K562 (cell line): ENCODE results near the gene CR2. TPM values are rescaled to one million over a fixed set of nuclear protein-coding genes. Genes with fewer than 3 reads are reported as not detected.

Experiments
- ATAC-seq: fragments of 200-7000 bp; cut with Tn5 transposase; 3 replicates; pipeline ENCODE4 v1.9.1; 2020; ENCODE audit warnings: moderate library complexity
- BruUV-seq: library from RNA; stranded (reverse); fragments of 400-500 nt; replicated peaks from 2 replicates; lab custom pipeline; 2021; lab: Mats Ljungman, UMichigan
- CTCF ChIA-PET: fragments of 300-600 bp; formaldehyde crosslinking; extraction: SDS; loops from one replicate; lab custom pipeline; 2021; ENCODE audit warnings: low intra/inter-chr PET ratio; lab: Yijun Ruan, JAX
- POLR2A ChIA-PET: fragments of 300-600, 350-650 bp; sonication (Branson Sonifier 250); formaldehyde crosslinking; extraction: SDS; loops from one replicate; lab custom pipeline; 2021; ENCODE audit warnings: antibody characterized with exemption, inconsistent platforms; lab: Yijun Ruan, JAX
- DNase-seq, 4 experiments: peaks; one replicate each; pipeline versions ENCODE4 v3.0.0 to v3.0.0-alpha.2; 2011 to 2018; ENCODE audit warnings: low spot score in 3 of 4, mixed read lengths in 3 of 4; ENCODE audit errors: extremely low read depth in 1 of 4
- FAIRE-seq: peaks from 2 replicates; lab custom pipeline; 2011; peaks lifted over from hg19 to GRCh38; lab: Jason Lieb, UNC
- H2AFZ ChIP-seq: 2 replicates; pipeline ENCODE4 v1.6.0; 2011; ENCODE audit warnings: low read depth, low read length, control low read depth, inconsistent platforms
- H3K27ac ChIP-seq: fragments of 200-600 bp; 3 replicates; pipeline ENCODE4 v1.8.0; 2011; ENCODE audit warnings: low read depth, mild to moderate bottlenecking, control low read depth, inconsistent platforms, low read length, moderate library complexity, mixed read lengths; ENCODE audit errors: extremely low read depth
- H3K27me3 ChIP-seq, 2 experiments: fragments of 300-600 bp in 1 of 2; 2 replicates in 1 of 2; 3 replicates in 1 of 2; pipeline versions ENCODE4 v1.6.0 to v1.8.0; 2011; ENCODE audit warnings: inconsistent platforms in 2 of 2, low read length in 2 of 2, mild to moderate bottlenecking in 1 of 2, mixed read lengths in 1 of 2, moderate library complexity in 1 of 2; ENCODE audit not compliant: control insufficient read depth in 2 of 2, insufficient read depth in 2 of 2
- H3K36me3 ChIP-seq: fragments of 300-600 bp; 3 replicates; pipeline ENCODE4 v1.8.0; 2011; ENCODE audit warnings: mild to moderate bottlenecking, low read length, inconsistent platforms; ENCODE audit not compliant: control insufficient read depth, insufficient read depth
- H3K4me1 ChIP-seq, 2 experiments: fragments of 200-600 bp in 1 of 2; replicated peaks in 1 of 2; 2 replicates in 1 of 2; 3 replicates in 1 of 2; pipeline versions ENCODE4 v1.5.1 to v1.8.0; 2011; ENCODE audit warnings: inconsistent platforms in 2 of 2, low read length in 2 of 2, mild to moderate bottlenecking in 1 of 2, mixed read lengths in 1 of 2, moderate library complexity in 1 of 2; ENCODE audit not compliant: control insufficient read depth in 2 of 2, insufficient read depth in 2 of 2
- H3K4me2 ChIP-seq: 2 replicates; pipeline ENCODE4 v1.6.1; 2011; ENCODE audit warnings: low read length, control low read depth, inconsistent platforms, mixed read lengths; ENCODE audit not compliant: insufficient read depth
- H3K4me3 ChIP-seq: fragments of 200-600 bp; sonication (generic), shearing (Covaris generic); 2 replicates; pipeline ENCODE4 v1.5.1; 2016; ENCODE audit warnings: control low read depth, inconsistent platforms
- H3K79me2 ChIP-seq: fragments of 200-600 bp; 3 replicates; pipeline ENCODE4 v1.8.0; 2011; ENCODE audit warnings: low read length, inconsistent platforms; ENCODE audit not compliant: control insufficient read depth, insufficient read depth
- H3K9ac ChIP-seq, 2 experiments: 2 replicates each; pipeline versions ENCODE4 v1.6.0 to v1.6.1; 2011; ENCODE audit warnings: low read depth in 2 of 2, low read length in 2 of 2, control low read depth in 1 of 2, inconsistent platforms in 1 of 2, mild to moderate bottlenecking in 1 of 2, mixed read lengths in 1 of 2; ENCODE audit not compliant: insufficient read depth in 1 of 2
- H3K9me1 ChIP-seq: one replicate; pipeline ENCODE4 v1.6.0; 2011; ENCODE audit warnings: inconsistent platforms, mild to moderate bottlenecking, low read length, moderate library complexity; ENCODE audit not compliant: control insufficient read depth, insufficient read depth
- H3K9me3 ChIP-seq: replicated peaks from 2 replicates; pipeline ENCODE4 v1.5.1; 2011; ENCODE audit warnings: low read depth, low read length, inconsistent platforms; ENCODE audit not compliant: control insufficient read depth, insufficient read depth
- H4K20me1 ChIP-seq: replicated peaks from 2 replicates; pipeline ENCODE4 v1.6.1; 2011; ENCODE audit warnings: low read length, inconsistent platforms, mixed read lengths; ENCODE audit not compliant: control insufficient read depth, insufficient read depth
- ETV6 ChIP-seq, 3 experiments: fragments of 150-350 bp in 1 of 3; sonication (generic) in 1 of 3; formaldehyde crosslinking in 1 of 3; IDR thresholded peaks; 2 replicates each; pipeline versions ENCODE4 v1.6.1 to v1.8.0; 2014 to 2022; ENCODE audit warnings: borderline replicate concordance in 2 of 3, low read depth in 2 of 3, antibody characterized with exemption in 1 of 3, low read length in 1 of 3, mild to moderate bottlenecking in 1 of 3, missing genetic modification reagents in 1 of 3
- KDM1A ChIP-seq, 2 experiments: fragments of 450-650 bp; IDR thresholded peaks; 2 replicates each; pipeline ENCODE4 v1.6.1; 2016; ENCODE audit warnings: mild to moderate bottlenecking in 2 of 2
- KLF6 ChIP-seq: fragments of 250-450 bp; sonication (Bioruptor Pico); IDR thresholded peaks from 2 replicates; pipeline ENCODE4 v1.4.0; 2020; ENCODE audit warnings: mild to moderate bottlenecking, moderate library complexity, borderline replicate concordance
- MECOM ChIP-seq: fragments of 250-450 bp; sonication (Bioruptor Pico); IDR thresholded peaks from 2 replicates; pipeline ENCODE4 v1.8.0; 2022; ENCODE audit warnings: inconsistent platforms
- NFE2 ChIP-seq: IDR thresholded peaks from 2 replicates; pipeline ENCODE4 v1.6.1; 2014; ENCODE audit warnings: antibody characterized with exemption, low read depth
- PHF8 ChIP-seq: fragments of 200-600 bp; sonication (generic); IDR thresholded peaks from 2 replicates; pipeline ENCODE4 v1.6.1; 2012; ENCODE audit warnings: mixed run types, mild to moderate bottlenecking, inconsistent platforms, low read length, moderate library complexity, borderline replicate concordance
- SIN3A ChIP-seq, 2 experiments: fragments of 150-350 bp in 1 of 2; IDR thresholded peaks; 2 replicates each; pipeline ENCODE4 v1.6.1; 2011 to 2016; ENCODE audit warnings: borderline replicate concordance in 2 of 2, low read depth in 2 of 2, low read length in 2 of 2, mild to moderate bottlenecking in 2 of 2, moderate library complexity in 2 of 2; ENCODE audit not compliant: control insufficient read depth in 1 of 2
- SIRT6 ChIP-seq: IDR thresholded peaks from one replicate; pipeline ENCODE4 v1.6.1; 2012; ENCODE audit warnings: low read depth, mild to moderate bottlenecking, control low read depth, inconsistent platforms, low read length, moderate library complexity
- SMARCE1 ChIP-seq: fragments of 450-650 bp; IDR thresholded peaks from 2 replicates; pipeline ENCODE4 v1.7.1; 2016; ENCODE audit warnings: mild to moderate bottlenecking
- SRF ChIP-seq, 2 experiments: fragments of 250-450, 450-650 bp in 1 of 2; sonication (Bioruptor Pico) in 1 of 2; sonication (generic) in 1 of 2; formaldehyde crosslinking; IDR thresholded peaks; 2 replicates each; pipeline versions ENCODE4 v1.5.0 to v1.5.1; 2020 to 2022; ENCODE audit warnings: mild to moderate bottlenecking in 1 of 2, missing genetic modification reagents in 1 of 2
- TEAD1 ChIP-seq, 2 experiments: fragments of 450-650 bp in 1 of 2; sonication (generic) in 1 of 2; formaldehyde crosslinking; IDR thresholded peaks; 2 replicates each; pipeline versions ENCODE4 v1.4.0 to v1.8.0; 2020 to 2022; ENCODE audit warnings: mild to moderate bottlenecking in 2 of 2, missing genetic modification reagents in 1 of 2
- ZFP36 ChIP-seq: fragments of 150-350 bp; IDR thresholded peaks from 2 replicates; pipeline ENCODE4 v1.6.1; 2018; ENCODE audit warnings: low read length, low read depth; ENCODE audit not compliant: partially characterized antibody
- ZNF263 ChIP-seq: sonication (generic); formaldehyde crosslinking; IDR thresholded peaks from 2 replicates; pipeline ENCODE4 v1.8.0; 2022; ENCODE audit warnings: mild to moderate bottlenecking, missing genetic modification reagents, borderline replicate concordance
- ZNF384 ChIP-seq: IDR thresholded peaks from 2 replicates; pipeline ENCODE4 v1.6.1; 2012; ENCODE audit warnings: low read depth, low read length, improper control_type of control experiment
- ZNF583 ChIP-seq: fragments of 250-450 bp; sonication (Bioruptor Pico); IDR thresholded peaks from 2 replicates; pipeline ENCODE4 v1.4.0; 2020
- WGBS: fragments of 100-300 bp; shearing (Covaris generic); methylation state at CpG from one replicate; pipeline ENCODE4 v1.1.6; 2016; ENCODE audit warnings: low coverage, mixed read lengths; ENCODE audit not compliant: insufficient coverage; ENCODE audit errors: missing lambda C conversion rate; 5-methylcytosine and 5-hydroxymethylcytosine counted together
- in situ Hi-C: fragments of 300-500 bp; cut with MboI; formaldehyde crosslinking; loops from 4 replicates; pipeline ENCODE4 v1.15.0; 2018; ENCODE audit warnings: inconsistent platforms, mixed read lengths
- intact Hi-C: fragments of 100-400 bp; cut with micrococcal nuclease; formaldehyde crosslinking; loops from 2 replicates; pipeline ENCODE4 v1.14.2; 2022
- polyA plus RNA-seq, 8 experiments: library from polyadenylated mRNA; depleted of rRNA in 4 of 8; stranded (reverse) in 5 of 8; unstranded in 3 of 8; fragments of >200 nt; fragmentation: Nextera tagmentation in 2 of 8; fragmentation: Illumina TruSeq in 1 of 8; extraction: Ambion mirVana in 2 of 8; extraction: Trizol in 1 of 8; gene quantifications; 2 replicates each; pipeline versions ENCODE4 v1.2.1 to v1.2.3, GENCODE V29; 2011 to 2014; ENCODE audit warnings: inconsistent platforms in 1 of 8, missing spikeins in 1 of 8
- total RNA-seq, 7 experiments: library from RNA; depleted of rRNA in 6 of 7; stranded (reverse); fragments of >200 nt in 6 of 7; fragmentation: Illumina TruSeq in 2 of 7; extraction: Trizol in 2 of 7; gene quantifications; 2 replicates each; pipeline versions ENCODE4 v1.2.1 to v1.2.3, GENCODE V29; 2011 to 2021; ENCODE audit warnings: low replicate concordance in 1 of 7
- TF ChIP-seq, protein P1 (sequence below): sonication (generic); formaldehyde crosslinking; IDR thresholded peaks from 2 replicates; pipeline ENCODE4 v1.5.0; 2020; ENCODE audit warnings: missing genetic modification reagents
- TF ChIP-seq, protein P2 (sequence below): fragments of 250-450 bp; sonication (Bioruptor Pico); IDR thresholded peaks from 2 replicates; pipeline ENCODE4 v1.5.0; 2021

Gene CR2
- total and polyA plus RNA-seq, 9 of the 15 experiments (the other 6 are each of a cell fraction or from before 2014, with no cell fraction given) = 0.07 to 0.67 (median 0.37) TPM

DNA sequence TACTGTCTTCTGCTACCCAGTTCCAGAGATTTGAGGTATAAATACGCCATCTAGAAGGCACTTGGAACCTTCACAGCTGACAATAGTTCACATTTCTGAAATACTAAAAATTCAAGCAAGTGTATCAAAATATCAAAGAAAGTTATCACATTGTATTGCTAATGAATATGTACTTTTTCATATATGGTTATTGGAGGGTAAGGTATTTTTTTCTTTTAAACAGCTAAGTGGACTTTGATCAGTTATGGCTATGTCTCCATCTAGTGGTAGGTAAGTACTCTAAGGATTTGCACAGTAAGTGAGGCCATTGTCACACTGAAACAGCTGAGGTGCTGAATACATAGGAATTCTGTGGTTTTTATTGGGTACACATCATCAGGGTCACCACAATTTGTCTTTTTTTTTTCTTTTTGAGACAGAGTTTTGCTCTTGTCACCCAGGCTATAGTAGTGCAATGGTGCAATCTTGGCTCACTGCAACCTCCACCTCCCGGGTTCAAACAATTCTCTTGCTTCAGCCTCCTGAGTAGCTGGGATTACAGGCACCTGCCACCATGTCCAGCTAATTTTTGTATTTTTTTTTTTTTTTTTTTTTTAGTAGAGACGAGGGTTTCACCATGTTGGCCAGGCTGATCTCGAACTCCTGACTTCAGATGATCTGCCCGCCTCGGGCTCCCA is 49.1 kb upstream of the CR2 start:
- 88% methylated on average over 5 of the region's 6 CpGs for WGBS
- POLR2A ChIA-PET = interaction anchor here (0.7 to 2.1 kb wide), 4 partner anchors 8 to 335 kb away, joined by 3 to 6 read pairs (median 4); partner anchors contain the start of gene CD55
- H3K4me1 ChIP-seq = peaks cover 0 to 7% of the 10 kb centered on the region in 2 experiments; a peak in 2 of 5 replicates
- DNase-seq = peak; percentile 66 to 78 (median 68)
- no peak overlapping the region for H3K4me2 ChIP-seq
- peak; percentile 94 for FAIRE-seq
- in situ Hi-C loops (loop anchor here (5.0 kb wide), 1 partner anchor 318 kb away; the partner anchor contains the start of gene C4BPB), intact Hi-C loops (loop anchor here (1.0 to 10.0 kb wide), 8 partner anchors 84 to 473 kb away; partner anchors contain the start of gene CD55)
- no TSS peak for BruUV-seq
- H4K20me1 ChIP-seq = no peaks in the 10 kb centered on the region
- peak; percentile 98 for ATAC-seq
- H3K79me2 ChIP-seq = no peaks in the 10 kb centered on the region
- H2AFZ ChIP-seq = no peak overlapping the region
- H3K9me3 ChIP-seq = 0 out of 2 replicates have a peak, but pooled peaks cover 2% of the 10 kb centered on the region
- H3K4me3 ChIP-seq = no peak overlapping the region
- H3K9me1 ChIP-seq = no peaks in the 10 kb centered on the region
- H3K27ac ChIP-seq = no peak overlapping the region
- H3K27me3 ChIP-seq = no peaks in the 10 kb centered on the region
- H3K9ac ChIP-seq = no peak overlapping the region
- CTCF ChIA-PET = interaction anchor here (0.7 to 2.4 kb wide), 8 partner anchors 95 to 469 kb away, joined by 3 to 22 read pairs (median 4); no protein-coding TSS in a partner anchor
- H3K36me3 ChIP-seq = no peaks in the 10 kb centered on the region
- TF ChIP-seq ZNF384 (peak; percentile 72), MECOM (CRISPR knock-in tag) (no peak), SIRT6 (no peak), KLF6 (CRISPR knock-in tag) (no peak), KDM1A (IDR thresholded peaks at IDR 0.05) (no peak), ZNF263 (CRISPR knock-in tag) (no peak), PHF8 (no peak), ZFP36 (no peak), NFE2 (no peak), ZNF583 (CRISPR knock-in tag) (no peak), SIN3A (IDR thresholded peaks at IDR 0.05; ENCODE audit: borderline replicate concordance in 2 of 2, control insufficient read depth in 1 of 2, low read depth in 2 of 2, low read length in 2 of 2) (no peak), TEAD1 (CRISPR knock-in tag; IDR thresholded peaks at IDR 0.05) (no peak), SRF (CRISPR knock-in tag; IDR thresholded peaks at IDR 0.05) (no peak), ETV6 (IDR thresholded peaks at IDR 0.05; ENCODE audit: borderline replicate concordance in 1 of 2, low read depth in 2 of 2, low read length in 1 of 2) (no peak), ETV6 (CRISPR knock-in tag; IDR thresholded peaks at IDR 0.05; ENCODE audit: borderline replicate concordance) (no peak), SMARCE1 (no peak)
- TF ChIP-seq, protein P1, sequence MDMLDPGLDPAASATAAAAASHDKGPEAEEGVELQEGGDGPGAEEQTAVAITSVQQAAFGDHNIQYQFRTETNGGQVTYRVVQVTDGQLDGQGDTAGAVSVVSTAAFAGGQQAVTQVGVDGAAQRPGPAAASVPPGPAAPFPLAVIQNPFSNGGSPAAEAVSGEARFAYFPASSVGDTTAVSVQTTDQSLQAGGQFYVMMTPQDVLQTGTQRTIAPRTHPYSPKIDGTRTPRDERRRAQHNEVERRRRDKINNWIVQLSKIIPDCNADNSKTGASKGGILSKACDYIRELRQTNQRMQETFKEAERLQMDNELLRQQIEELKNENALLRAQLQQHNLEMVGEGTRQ (CRISPR knock-in tag) = no peak
- TF ChIP-seq, protein P2, sequence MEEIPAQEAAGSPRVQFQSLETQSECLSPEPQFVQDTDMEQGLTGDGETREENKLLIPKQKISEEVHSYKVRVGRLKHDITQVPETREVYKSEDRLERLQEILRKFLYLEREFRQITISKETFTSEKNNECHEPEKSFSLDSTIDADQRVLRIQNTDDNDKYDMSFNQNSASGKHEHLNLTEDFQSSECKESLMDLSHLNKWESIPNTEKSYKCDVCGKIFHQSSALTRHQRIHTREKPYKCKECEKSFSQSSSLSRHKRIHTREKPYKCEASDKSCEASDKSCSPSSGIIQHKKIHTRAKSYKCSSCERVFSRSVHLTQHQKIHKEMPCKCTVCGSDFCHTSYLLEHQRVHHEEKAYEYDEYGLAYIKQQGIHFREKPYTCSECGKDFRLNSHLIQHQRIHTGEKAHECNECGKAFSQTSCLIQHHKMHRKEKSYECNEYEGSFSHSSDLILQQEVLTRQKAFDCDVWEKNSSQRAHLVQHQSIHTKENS (CRISPR knock-in tag) = no peak
